ENCODE measurements around the gene MORN1.

GRCh38 chr1:2274929-2275475, 116.4 kb downstream of the MORN1 start:
- TF ChIP-seq CTCF (IDR thresholded peaks at IDR 0.05) (no peak), POLR2A (IDR thresholded peaks at IDR 0.05) (no peak), POLR2AphosphoS5 (IDR thresholded peaks at IDR 0.05) (no peak), EP300 (IDR thresholded peaks at IDR 0.05) (no peak)
